GM21447 (cell line): ENCODE measurements around the gene NALCN.

Experiments used
- ATAC-seq: cut with Tn5 transposase; IDR thresholded peaks from one replicate; pipeline ENCODE4 v1.9.1; 2021; ENCODE audit not compliant: unreplicated experiment

The NALCN gene

DNA sequence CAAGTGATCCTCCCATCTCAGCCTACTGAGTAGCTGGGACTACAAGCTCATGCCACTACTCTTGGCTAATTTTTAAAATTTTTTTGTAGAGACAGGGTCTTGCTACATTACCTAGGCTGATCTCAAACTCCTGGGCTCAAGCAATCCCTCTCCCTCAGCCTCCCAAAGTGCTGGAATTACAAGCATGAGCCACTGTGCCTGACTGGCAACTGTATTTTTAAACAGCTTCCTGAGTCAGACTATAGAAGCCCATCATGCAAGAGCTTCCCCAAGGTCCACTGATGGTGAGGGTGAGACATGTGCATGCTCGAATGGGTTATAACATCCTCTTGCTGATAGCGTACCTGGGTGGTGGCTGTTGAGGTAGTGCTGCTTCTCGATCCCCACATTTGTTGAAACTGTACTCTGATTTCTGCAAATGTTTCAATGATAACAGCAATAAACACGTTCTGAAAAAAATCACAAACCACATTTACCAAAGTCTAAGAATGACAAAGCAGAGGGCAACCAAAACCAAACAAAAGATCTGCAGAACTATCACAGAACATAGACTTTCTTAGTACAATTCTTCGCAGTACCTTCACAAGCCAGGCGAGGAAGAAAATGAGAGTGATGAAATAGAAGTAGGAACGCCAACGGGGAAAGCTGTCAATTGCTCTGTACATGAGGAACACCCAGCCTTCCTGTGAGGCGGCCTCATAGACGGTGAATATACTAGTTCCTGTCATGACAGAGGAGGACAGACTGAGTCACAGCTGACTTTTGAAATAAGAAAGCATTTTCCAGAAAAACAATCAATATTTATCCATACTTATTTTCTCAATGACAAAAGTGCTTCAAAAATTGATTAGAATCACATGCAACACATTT lies 124.4 kb downstream of the NALCN start:
- no peak for ATAC-seq

GRCh38 chr13:101291206-101291605 lies 125.1 kb downstream of the NALCN start:
- no peak for ATAC-seq

GRCh38 chr13:101289764-101290163 lies 126.5 kb downstream of the NALCN start:
- no peak for ATAC-seq

DNA sequence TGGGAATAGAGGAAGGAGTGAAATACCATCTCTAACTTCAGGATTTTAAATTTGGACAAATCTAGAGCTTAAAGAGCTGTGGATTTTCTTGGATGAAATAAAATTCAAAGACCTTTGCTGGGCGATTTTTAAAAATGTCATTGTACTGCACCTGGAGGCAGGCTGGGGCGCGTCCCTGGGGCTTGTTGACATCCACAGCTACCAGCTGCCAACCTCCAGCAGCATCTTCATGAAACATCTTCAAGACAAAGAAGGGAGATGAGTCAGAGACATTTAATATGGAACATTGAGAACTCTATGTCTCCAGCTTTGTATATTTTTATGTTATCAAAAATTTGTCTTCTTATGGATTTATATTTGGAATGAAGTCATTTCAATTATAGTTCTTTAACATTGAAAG lies 132.5 kb downstream of the NALCN start:
- no peak for ATAC-seq

DNA sequence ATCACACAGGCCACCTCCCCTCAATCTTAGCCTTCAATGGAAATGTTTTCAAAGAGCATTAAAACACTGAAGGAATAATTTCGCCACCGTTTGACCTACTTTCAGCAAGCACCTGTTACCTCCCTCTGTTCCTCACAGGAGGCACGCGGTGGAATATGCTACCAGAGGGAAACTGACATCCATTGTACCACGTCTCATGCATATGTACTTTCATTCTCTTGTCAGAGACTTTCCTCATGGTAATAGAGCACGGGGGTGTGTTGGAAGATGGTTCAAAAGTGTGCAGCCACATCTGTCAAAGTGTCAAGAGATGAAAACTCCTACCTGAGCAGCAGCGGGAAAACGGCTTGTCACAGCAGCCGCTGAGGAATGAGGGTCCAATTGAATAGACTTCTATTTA lies 143.4 kb downstream of the NALCN start:
- no peak for ATAC-seq

- no peak for ATAC-seq
Measured at GRCh38 chr13:101271681-101272245, 144.5 kb downstream of the NALCN start.

- ATAC-seq = no peak
Measured at GRCh38 chr13:101267656-101268055, 148.7 kb downstream of the NALCN start.

- no peak for ATAC-seq
Measured at GRCh38 chr13:101265934-101266333, 150.4 kb downstream of the NALCN start.

GRCh38 chr13:101264931-101265330 lies 151.4 kb downstream of the NALCN start:
- ATAC-seq = no peak

DNA sequence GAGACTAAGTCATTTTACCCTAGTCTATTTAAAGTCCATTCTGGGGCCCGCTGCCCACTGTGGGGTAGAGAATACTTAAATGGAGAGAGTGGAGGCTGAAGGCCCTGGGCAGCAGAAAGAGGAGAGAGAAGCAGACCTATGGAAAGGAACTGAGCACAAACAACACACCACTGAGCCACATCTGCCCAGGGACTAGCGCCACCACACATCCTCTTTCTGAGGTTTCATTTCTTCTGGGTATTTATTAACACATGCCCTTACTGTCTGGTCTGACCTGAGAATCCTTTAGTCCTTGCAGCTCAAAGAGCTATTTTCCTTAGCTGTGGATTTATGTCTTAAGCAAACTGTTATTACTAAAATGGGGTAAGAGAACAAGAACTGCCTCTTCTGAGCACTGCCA lies 154.0 kb downstream of the NALCN start:
- peak; percentile 61 for ATAC-seq

DNA sequence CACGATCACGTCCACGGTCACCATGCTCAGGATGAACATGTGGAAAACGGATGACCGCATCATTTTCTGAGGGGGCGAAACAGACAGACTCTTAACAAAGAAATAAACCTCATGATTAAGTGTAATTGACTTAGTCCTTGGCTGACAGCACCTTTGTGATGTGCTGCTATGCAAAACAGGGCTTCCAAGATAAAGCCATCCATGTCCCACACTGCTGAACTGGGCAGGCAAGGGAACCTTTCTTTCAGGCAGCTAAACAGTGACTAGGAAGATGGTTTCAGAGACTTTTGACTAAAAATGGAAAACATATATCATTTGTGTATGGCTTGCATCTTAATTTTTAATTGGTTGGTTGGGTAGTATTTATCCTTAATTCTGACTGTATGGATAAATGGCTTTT lies 157.8 kb downstream of the NALCN start:
- no peak for ATAC-seq

GRCh38 chr13:101258071-101258470 lies 158.2 kb downstream of the NALCN start:
- ATAC-seq = peak; percentile 98

GRCh38 chr13:101248739-101249514 lies 167.4 kb downstream of the NALCN start:
- ATAC-seq = no peak

DNA sequence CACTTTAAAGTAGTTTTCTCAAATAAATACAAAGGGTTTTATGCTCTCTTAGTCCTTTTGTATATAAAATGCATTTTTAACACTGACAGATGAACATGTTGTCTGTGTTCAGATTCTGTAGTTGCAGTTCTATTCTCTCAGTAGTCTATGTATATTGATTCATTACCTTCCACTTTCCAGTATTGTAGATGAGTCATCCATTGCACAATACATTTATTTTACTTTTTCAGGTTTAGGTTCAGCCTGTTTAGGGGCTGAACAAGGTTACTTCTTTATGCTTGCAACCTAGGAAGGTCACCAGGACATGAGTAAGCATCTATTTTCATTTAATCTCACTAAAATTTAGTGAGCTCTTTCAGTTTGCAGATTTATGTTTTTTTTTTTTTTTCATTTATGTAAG lies 173.6 kb downstream of the NALCN start:
- ATAC-seq = no peak

GRCh38 chr13:101238555-101238954 lies 177.8 kb downstream of the NALCN start:
- no peak for ATAC-seq

GRCh38 chr13:101231751-101232428 lies 184.4 kb downstream of the NALCN start:
- no peak for ATAC-seq

DNA sequence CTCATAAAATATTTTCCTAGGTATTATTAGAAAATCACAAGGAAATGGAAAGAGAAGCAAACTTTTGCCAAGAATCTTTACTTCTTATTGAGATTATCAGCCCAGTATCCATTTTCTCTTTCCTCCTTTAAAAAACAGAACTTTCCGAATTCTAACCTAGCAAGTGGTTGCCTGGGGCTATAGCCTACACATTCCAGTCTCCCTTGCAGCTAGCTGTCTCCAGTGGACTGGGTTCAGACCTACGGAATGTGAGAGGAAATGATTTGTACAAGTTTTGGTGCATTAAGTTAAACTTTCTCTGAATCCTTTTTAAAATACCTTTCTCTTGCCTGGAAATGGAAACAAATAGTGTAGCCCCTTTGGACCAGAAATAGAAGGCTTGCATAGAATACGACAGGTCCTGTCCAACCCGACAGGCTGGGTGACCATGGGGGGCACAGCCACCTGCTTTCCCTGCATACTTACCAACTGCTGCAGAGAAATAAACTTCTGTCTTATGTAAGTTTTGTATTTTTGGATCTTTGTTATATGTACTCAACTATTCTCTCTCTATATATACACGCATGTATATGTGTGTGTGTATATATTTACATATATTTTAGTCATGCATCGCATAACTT lies 185.9 kb downstream of the NALCN start:
- no peak for ATAC-seq

GRCh38 chr13:101219609-101220265 lies 196.6 kb downstream of the NALCN start:
- no peak for ATAC-seq

GRCh38 chr13:101218484-101218883 lies 197.8 kb downstream of the NALCN start:
- no peak for ATAC-seq

DNA sequence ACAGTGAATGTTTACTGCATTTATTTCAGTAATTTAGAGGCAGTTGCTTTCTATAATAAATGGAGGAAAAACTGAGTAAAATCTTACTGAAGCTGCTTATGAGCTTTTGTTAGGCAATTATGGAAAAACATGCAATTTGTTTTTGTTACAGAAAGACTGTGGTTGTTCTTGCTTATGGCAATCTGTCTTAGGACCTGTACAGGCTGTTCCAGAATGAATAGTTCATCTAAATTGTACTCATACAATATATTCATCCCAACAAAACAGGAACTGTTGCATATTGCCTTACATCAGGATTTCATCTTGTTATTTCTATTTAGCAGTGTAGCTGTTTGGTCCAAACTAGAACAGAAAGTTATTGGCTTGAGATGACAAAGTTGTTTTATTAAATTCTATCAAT lies 199.2 kb downstream of the NALCN start:
- ATAC-seq = no peak
